ENCODE data around the gene CTCF. TPM values are rescaled to one million over a fixed set of nuclear protein-coding genes. Genes with fewer than 3 reads are reported as not detected.

Gene CTCF
- total RNA-seq, 1 experiment from 2014 or later: 30.3 TPM

DNA sequence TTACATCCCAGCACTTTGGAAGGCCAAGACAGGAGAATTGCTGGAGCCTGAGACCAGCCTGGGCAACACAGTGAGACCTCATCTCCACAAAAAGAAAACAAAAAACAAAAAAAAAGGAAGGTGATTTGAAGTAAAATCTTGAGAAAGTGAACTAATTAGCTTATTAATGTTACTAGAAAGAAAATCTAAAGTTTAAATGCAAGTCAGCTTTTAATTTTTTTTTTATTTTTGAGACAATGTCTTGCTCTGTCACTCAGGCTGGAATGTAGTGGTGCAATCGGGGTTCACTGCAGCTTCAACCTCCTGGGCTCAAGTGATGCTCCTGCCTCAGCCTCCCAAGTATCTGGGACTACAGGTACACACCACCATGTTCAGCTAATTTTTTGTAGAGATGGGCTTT is 3.5 kb upstream of the CTCF start:
- Histone ChIP-seq H3K4me3 (ENCODE audit: low read length) (no peak overlapping the region), H3K9me2 (replicated peaks; ENCODE audit: low read length) (no peaks in the 10 kb centered on the region), H3K4me2 (ENCODE audit: low read length) (no peak overlapping the region), H3K27me3 (ENCODE audit: low read length) (no peaks in the 10 kb centered on the region), H2AFZ (ENCODE audit: low read length) (no peak overlapping the region), H3K9ac (ENCODE audit: low read length) (no peak overlapping the region), H3K4me1 (ENCODE audit: insufficient read depth, low read length) (peaks cover 23% of the 10 kb centered on the region), H3F3A (ENCODE audit: low read length, unreplicated experiment) (no peaks in the 10 kb centered on the region), H3K79me2 (ENCODE audit: low read length) (peaks cover 10% of the 10 kb centered on the region), H3K9me3 (ENCODE audit: low read length) (no peaks in the 10 kb centered on the region), H3K27ac (ENCODE audit: low read length) (no peak overlapping the region), H3K36me3 (ENCODE audit: low read depth, low read length) (no peaks in the 10 kb centered on the region), H4K20me1 (ENCODE audit: low read length) (peaks cover 5% of the 10 kb centered on the region; the same call in 1 of the 2 replicates)
- ChIA-PET POLR2A (ENCODE audit: unreplicated experiment) (no interaction called here), CTCF (no interaction called here)
- BruUV-seq (replicated peaks): no TSS peak
- TF ChIP-seq EZH2phosphoT487 (IDR thresholded peaks at IDR 0.05; ENCODE audit: borderline replicate concordance, low read length): no peak
- TF ChIP-seq CTCF (conservative IDR thresholded peaks at IDR 0.05; ENCODE audit: low read depth, low read length): no peak
- TF ChIP-seq EZH2 (IDR thresholded peaks at IDR 0.05; ENCODE audit: low read length, unreplicated experiment): no peak
- DNase-seq (no peak), ATAC-seq (no peak)
- intact Hi-C loops (cut with micrococcal nuclease): no loop called here

DNA sequence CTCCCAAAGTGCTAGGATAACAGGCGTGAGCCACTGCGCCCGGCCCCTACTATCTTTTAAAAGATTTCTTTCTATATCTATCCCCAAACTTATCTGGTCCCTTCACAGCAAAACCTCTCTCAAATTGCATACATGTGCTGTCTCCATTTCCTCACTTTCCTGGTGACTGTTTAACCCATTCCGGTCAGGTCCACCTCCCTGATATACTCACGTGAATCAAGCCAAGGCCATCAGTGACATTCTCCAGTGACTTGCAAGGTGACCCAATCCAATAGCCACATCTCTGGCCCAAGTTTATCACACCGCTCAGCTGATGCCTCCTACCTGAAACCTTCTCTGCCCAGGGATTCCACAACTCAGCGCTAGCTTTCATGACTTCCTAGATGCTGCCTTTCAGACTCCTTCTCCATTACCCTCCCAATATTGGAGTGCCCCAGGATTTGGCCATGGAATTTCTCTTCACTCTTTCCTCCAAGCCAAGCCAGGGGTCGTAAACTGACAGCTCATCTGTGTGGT is 1.4 kb upstream of the CTCF start:
- Histone ChIP-seq H4K20me1 (ENCODE audit: low read length) (peaks cover 20% of the 10 kb centered on the region), H3K4me2 (ENCODE audit: low read length) (peak overlapping the region; percentile 99), H3K36me3 (ENCODE audit: low read depth, low read length) (no peaks in the 10 kb centered on the region), H3K9ac (ENCODE audit: low read length) (no peak overlapping the region), H3K79me2 (ENCODE audit: low read length) (peaks cover 30% of the 10 kb centered on the region), H3K27me3 (ENCODE audit: low read length) (no peaks in the 10 kb centered on the region), H3K4me3 (ENCODE audit: low read length) (peak overlapping the region; percentile 79; the same call in 1 of the 2 replicates), H3K27ac (ENCODE audit: low read length) (no peak overlapping the region; the same call in 1 of the 2 replicates), H3K9me3 (ENCODE audit: low read length) (no peaks in the 10 kb centered on the region), H3K4me1 (ENCODE audit: insufficient read depth, low read length) (peaks cover 23% of the 10 kb centered on the region), H3F3A (ENCODE audit: low read length, unreplicated experiment) (no peaks in the 10 kb centered on the region), H3K9me2 (replicated peaks; ENCODE audit: low read length) (no peaks in the 10 kb centered on the region), H2AFZ (ENCODE audit: low read length) (no peak overlapping the region)
- BruUV-seq (replicated peaks): no TSS peak
- intact Hi-C loops (cut with micrococcal nuclease): no loop called here
- TF ChIP-seq EZH2phosphoT487 (IDR thresholded peaks at IDR 0.05; ENCODE audit: borderline replicate concordance, low read length) (no peak), EZH2 (IDR thresholded peaks at IDR 0.05; ENCODE audit: low read length, unreplicated experiment) (no peak), CTCF (conservative IDR thresholded peaks at IDR 0.05; ENCODE audit: low read depth, low read length) (no peak)
- ChIA-PET POLR2A (ENCODE audit: unreplicated experiment) (no interaction called here), CTCF (interaction anchor here (2.3 to 2.5 kb wide), 2 partner anchors 14 to 40 kb away, joined by 17 to 19 read pairs; no protein-coding TSS in a partner anchor)
- ATAC-seq (no peak), DNase-seq (peak; percentile 17)

GRCh38 chr16:67561501-67561823 is 864 bp upstream of the CTCF start:
- Histone ChIP-seq H3K9me2 (replicated peaks; ENCODE audit: low read length) (no peaks in the 10 kb centered on the region), H3K27ac (ENCODE audit: low read length) (peak overlapping the region; percentile 74), H3K27me3 (ENCODE audit: low read length) (no peaks in the 10 kb centered on the region), H3K79me2 (ENCODE audit: low read length) (peaks cover 36% of the 10 kb centered on the region), H2AFZ (ENCODE audit: low read length) (peak overlapping the region; percentile 87), H3K4me3 (ENCODE audit: low read length) (peak overlapping the region; percentile 79), H3F3A (ENCODE audit: low read length, unreplicated experiment) (no peaks in the 10 kb centered on the region), H3K9me3 (ENCODE audit: low read length) (no peaks in the 10 kb centered on the region), H3K9ac (ENCODE audit: low read length) (peak overlapping the region; percentile 98), H3K36me3 (ENCODE audit: low read depth, low read length) (no peaks in the 10 kb centered on the region), H3K4me1 (ENCODE audit: insufficient read depth, low read length) (peaks cover 17% of the 10 kb centered on the region), H4K20me1 (ENCODE audit: low read length) (peaks cover 23% of the 10 kb centered on the region), H3K4me2 (ENCODE audit: low read length) (peak overlapping the region; percentile 99)
- no peak for TF ChIP-seq EZH2phosphoT487 (IDR thresholded peaks at IDR 0.05; ENCODE audit: borderline replicate concordance, low read length)
- no peak for TF ChIP-seq CTCF (conservative IDR thresholded peaks at IDR 0.05; ENCODE audit: low read depth, low read length)
- TF ChIP-seq EZH2 (IDR thresholded peaks at IDR 0.05; ENCODE audit: low read length, unreplicated experiment): no peak
- BruUV-seq (replicated peaks): TSS peak; percentile 74
- intact Hi-C loops (cut with micrococcal nuclease): no loop called here
- no peak for DNase-seq
- POLR2A ChIA-PET (ENCODE audit: unreplicated experiment): interaction anchor here (0.8 kb wide), 1 partner anchor 98 kb away, joined by 3 read pairs; the partner anchor contains the start of gene ACD
- CTCF ChIA-PET: interaction anchor here (2.3 to 2.5 kb wide), 2 partner anchors 14 to 40 kb away, joined by 17 to 19 read pairs; no protein-coding TSS in a partner anchor
- ATAC-seq: no peak
